ENCODE measurements around the gene KRTAP19-5.
A peak's percentile ranks its signal among the peaks of the same experiment; 100 is the strongest.

KRTAP19-5 gene

GRCh38 chr21:30463713-30464112 is 38.2 kb downstream of the KRTAP19-5 start:
- TF ChIP-seq, protein P1, sequence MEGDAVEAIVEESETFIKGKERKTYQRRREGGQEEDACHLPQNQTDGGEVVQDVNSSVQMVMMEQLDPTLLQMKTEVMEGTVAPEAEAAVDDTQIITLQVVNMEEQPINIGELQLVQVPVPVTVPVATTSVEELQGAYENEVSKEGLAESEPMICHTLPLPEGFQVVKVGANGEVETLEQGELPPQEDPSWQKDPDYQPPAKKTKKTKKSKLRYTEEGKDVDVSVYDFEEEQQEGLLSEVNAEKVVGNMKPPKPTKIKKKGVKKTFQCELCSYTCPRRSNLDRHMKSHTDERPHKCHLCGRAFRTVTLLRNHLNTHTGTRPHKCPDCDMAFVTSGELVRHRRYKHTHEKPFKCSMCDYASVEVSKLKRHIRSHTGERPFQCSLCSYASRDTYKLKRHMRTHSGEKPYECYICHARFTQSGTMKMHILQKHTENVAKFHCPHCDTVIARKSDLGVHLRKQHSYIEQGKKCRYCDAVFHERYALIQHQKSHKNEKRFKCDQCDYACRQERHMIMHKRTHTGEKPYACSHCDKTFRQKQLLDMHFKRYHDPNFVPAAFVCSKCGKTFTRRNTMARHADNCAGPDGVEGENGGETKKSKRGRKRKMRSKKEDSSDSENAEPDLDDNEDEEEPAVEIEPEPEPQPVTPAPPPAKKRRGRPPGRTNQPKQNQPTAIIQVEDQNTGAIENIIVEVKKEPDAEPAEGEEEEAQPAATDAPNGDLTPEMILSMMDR (conservative IDR thresholded peaks at IDR 0.05; ENCODE audit: low read length) = peak; percentile 15; the same call in 1 of the 2 replicates
- H3K4me3 ChIP-seq (ENCODE audit: low read length) = no peak overlapping the region
- DNase-seq (ENCODE audit: low read depth) = no peak
